ENCODE data around the gene MRFAP1L1.
"Not testable (repeated sequence)": the region's sequence is repeated elsewhere in the genome, so short reads cannot be mapped to it uniquely, and the experiment has no call there.

MRFAP1L1 gene

GRCh38 chr4:6673660-6674499, 35.8 kb downstream of the MRFAP1L1 start:
- Histone ChIP-seq H3K27ac (peak overlapping the region in 20 of 21 experiments; percentile 54 to 90 (median 82)), H3K4me3 (peak overlapping the region; percentile 62 to 87 (median 74))

- peak overlapping the region; percentile 62 to 87 (median 74) for H3K4me3 ChIP-seq
- H3K27ac ChIP-seq, result peak overlapping the region in 20 of 21 experiments; percentile 54 to 90 (median 80)
These were observed 36.4 kb downstream of the MRFAP1L1 start for GRCh38 chr4:6673191-6673659.

- H3K4me3 ChIP-seq, result not testable (repeated sequence)
- peak overlapping the region in 1 of 21 experiments; percentile 81 for H3K27ac ChIP-seq
These were observed 37.0 kb downstream of the MRFAP1L1 start for GRCh38 chr4:6672541-6673190.

GRCh38 chr4:6672131-6672530, 37.5 kb downstream of the MRFAP1L1 start:
- Histone ChIP-seq H3K4me3 (no peak overlapping the region), H3K27ac (no peak overlapping the region)

GRCh38 chr4:6671648-6672047, 38.0 kb downstream of the MRFAP1L1 start:
- Histone ChIP-seq H3K27ac (no peak overlapping the region), H3K4me3 (no peak overlapping the region)

- Histone ChIP-seq H3K27ac (no peak overlapping the region), H3K4me3 (no peak overlapping the region)
These were observed 41.3 kb downstream of the MRFAP1L1 start for GRCh38 chr4:6668391-6668790.

- H3K4me3 ChIP-seq, result no peak overlapping the region
- no peak overlapping the region for H3K27ac ChIP-seq
These were observed 44.4 kb downstream of the MRFAP1L1 start for GRCh38 chr4:6665320-6665654.

GRCh38 chr4:6663596-6664393, 45.9 kb downstream of the MRFAP1L1 start:
- Histone ChIP-seq H3K27ac (peak overlapping the region in 4 of 21 experiments; percentile 2 to 71 (median 48)), H3K4me3 (peak overlapping the region in 3 of 7 experiments; percentile 3 to 26 (median 4))

- H3K27ac ChIP-seq, result no peak overlapping the region
These were observed 47.1 kb downstream of the MRFAP1L1 start for GRCh38 chr4:6662591-6662990.

GRCh38 chr4:6660430-6660829, 49.2 kb downstream of the MRFAP1L1 start:
- H3K27ac ChIP-seq, result no peak overlapping the region
- H3K4me3 ChIP-seq, result no peak overlapping the region

More at GRCh38 chr4:6662591-6662990, 47.1 kb downstream of the MRFAP1L1 start:
- no peak overlapping the region for H3K4me3 ChIP-seq

GRCh38 chr4:6659897-6660296, 49.8 kb downstream of the MRFAP1L1 start:
- H3K27ac ChIP-seq, result no peak overlapping the region

GRCh38 chr4:6658597-6659075, 51.0 kb downstream of the MRFAP1L1 start:
- H3K27ac ChIP-seq, result peak overlapping the region in 17 of 21 experiments; percentile 7 to 72 (median 44)
- peak overlapping the region; percentile 26 to 39 (median 30) for H3K4me3 ChIP-seq

More at GRCh38 chr4:6659897-6660296, 49.8 kb downstream of the MRFAP1L1 start:
- no peak overlapping the region for H3K4me3 ChIP-seq

GRCh38 chr4:6658209-6658595, 51.5 kb downstream of the MRFAP1L1 start:
- Histone ChIP-seq H3K27ac (peak overlapping the region in 15 of 21 experiments; percentile 18 to 72 (median 44)), H3K4me3 (peak overlapping the region in 4 of 7 experiments; percentile 30 to 39 (median 32))
